Keratinocyte (primary cell): Measurements from ENCODE around the gene TAF4B. TPM values are rescaled to one million over a fixed set of nuclear protein-coding genes. Genes with fewer than 3 reads are reported as not detected.

Experiments used
- DNase-seq: peaks from one replicate; pipeline ENCODE4 v3.0.0-alpha.2; 2011; ENCODE audit warnings: low read depth, missing footprints, low spot score
- FAIRE-seq: peaks from 2 replicates; lab custom pipeline; 2011; peaks lifted over from hg19 to GRCh38; lab: Jason Lieb, UNC
- H2AFZ ChIP-seq: 2 replicates; pipeline ENCODE4 v1.6.0; 2012; ENCODE audit warnings: low read length, control low read depth, inconsistent platforms; ENCODE audit not compliant: control insufficient read depth
- H3K27ac ChIP-seq: 2 replicates; pipeline ENCODE4 v1.5.1; 2011; ENCODE audit warnings: low read length; ENCODE audit not compliant: control insufficient read depth, insufficient read depth
- H3K27me3 ChIP-seq: 3 replicates; pipeline ENCODE4 v1.6.0; 2011; ENCODE audit warnings: low read length; ENCODE audit not compliant: control insufficient read depth, insufficient read depth; ENCODE audit errors: extremely low read depth
- H3K36me3 ChIP-seq, 2 experiments: 2 replicates in 1 of 2; 3 replicates in 1 of 2; pipeline ENCODE4 v1.5.1; 2011; ENCODE audit warnings: low read length in 2 of 2, mild to moderate bottlenecking in 1 of 2; ENCODE audit not compliant: control insufficient read depth in 2 of 2, insufficient read depth in 2 of 2; ENCODE audit errors: extremely low read depth in 1 of 2
- H3K4me1 ChIP-seq: 3 replicates; pipeline ENCODE4 v1.5.1; 2011; ENCODE audit warnings: low read length; ENCODE audit not compliant: control insufficient read depth, insufficient read depth; ENCODE audit errors: extremely low read depth
- H3K4me2 ChIP-seq: 3 replicates; pipeline ENCODE4 v1.6.0; 2011; ENCODE audit warnings: low read depth, low read length; ENCODE audit not compliant: control insufficient read depth, insufficient read depth; ENCODE audit errors: extremely low read depth
- H3K4me3 ChIP-seq, 3 experiments: fragments of 200-600 bp in 1 of 3; sonication (generic) in 1 of 3; 2 replicates in 2 of 3; 3 replicates in 1 of 3; pipeline ENCODE4 v1.5.1; 2011 to 2016; ENCODE audit warnings: low read length in 3 of 3, mild to moderate bottlenecking in 3 of 3, control low read depth in 2 of 3, inconsistent platforms in 1 of 3, low read depth in 1 of 3, mixed read lengths in 1 of 3, mixed run types in 1 of 3, moderate library complexity in 1 of 3; ENCODE audit not compliant: control insufficient read depth in 2 of 3, insufficient read depth in 2 of 3; ENCODE audit errors: extremely low read depth in 1 of 3
- H3K79me2 ChIP-seq: 2 replicates; pipeline ENCODE4 v1.6.0; 2012; ENCODE audit warnings: low read length; ENCODE audit not compliant: control insufficient read depth, insufficient read depth
- H3K9ac ChIP-seq: 3 replicates; pipeline ENCODE4 v1.6.0; 2011; ENCODE audit warnings: low read length; ENCODE audit not compliant: control insufficient read depth, insufficient read depth; ENCODE audit errors: extremely low read depth
- H3K9me1 ChIP-seq: 3 replicates; pipeline ENCODE4 v1.6.0; 2011; ENCODE audit warnings: low read length; ENCODE audit not compliant: control insufficient read depth, insufficient read depth; ENCODE audit errors: extremely low read depth
- H3K9me3 ChIP-seq: 2 replicates; pipeline ENCODE4 v1.5.1; 2012; ENCODE audit warnings: low read depth, low read length; ENCODE audit not compliant: control insufficient read depth
- H4K20me1 ChIP-seq: 3 replicates; pipeline ENCODE4 v1.6.0; 2011; ENCODE audit warnings: low read length; ENCODE audit not compliant: control insufficient read depth, insufficient read depth; ENCODE audit errors: extremely low read depth
- CTCF ChIP-seq, 3 experiments: IDR thresholded peaks in 1 of 3; conservative IDR thresholded peaks in 1 of 3; optimal IDR thresholded peaks in 1 of 3; 2 replicates in 2 of 3; 3 replicates in 1 of 3; pipeline versions ENCODE3 to v1.5.1; 2011; ENCODE audit warnings: low read length in 3 of 3, mild to moderate bottlenecking in 3 of 3, moderate library complexity in 2 of 3, control low read depth in 1 of 3, inconsistent platforms in 1 of 3; ENCODE audit not compliant: insufficient read depth in 2 of 3; ENCODE audit errors: extremely low read depth in 1 of 3
- EZH2 ChIP-seq: IDR thresholded peaks from one replicate; pipeline ENCODE4 v1.6.1; 2012; ENCODE audit warnings: inconsistent platforms, mild to moderate bottlenecking, low read length, moderate library complexity
- dilution Hi-C: fragments of 300-500 bp; cut with MboI; formaldehyde crosslinking; loops from one replicate; pipeline ENCODE4 v1.7.0; 2020; ENCODE audit warnings: low sequenced_read_pairs; ENCODE audit not compliant: extremely low pct_ligation_motif_present
- polyA plus RNA-seq, 5 experiments: library from polyadenylated mRNA; depleted of rRNA in 3 of 5; stranded (reverse) in 3 of 5; stranded (forward) in 1 of 5; unstranded in 1 of 5; fragments of >200 nt; gene quantifications; 1 replicate in 1 of 5; 2 replicates in 3 of 5; 3 replicates in 1 of 5; pipeline versions ENCODE4 v1.2.1 to v1.2.3, GENCODE V29; 2011 to 2012; ENCODE audit warnings: missing spikeins in 2 of 5, low read depth in 1 of 5, low replicate concordance in 1 of 5

TAF4B gene
- polyA plus RNA-seq, 1 donor (not counting 4 experiments of a cell fraction or from before 2014, with no cell fraction given), result 5.9 TPM

DNA sequence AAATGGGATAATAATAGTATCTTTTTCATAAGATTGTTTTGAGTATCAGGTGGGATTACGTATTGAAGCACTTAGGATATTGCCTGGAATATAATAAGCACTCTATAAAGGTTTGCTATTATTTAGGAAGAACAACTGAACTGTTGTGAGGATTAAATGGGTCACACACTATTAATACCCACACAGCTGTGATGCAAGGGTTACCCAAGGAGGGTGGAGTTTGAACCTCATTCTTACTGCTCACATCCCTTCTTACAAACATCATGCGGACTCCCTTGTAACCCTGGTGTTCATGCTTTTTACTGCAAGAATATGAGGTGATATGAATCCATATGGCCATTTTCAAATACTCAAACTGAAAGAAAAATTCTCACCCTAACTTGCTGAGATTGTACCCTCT is 208.6 kb downstream of the TAF4B start:
- no peak for TF ChIP-seq EZH2
- TF ChIP-seq CTCF (optimal IDR thresholded peaks at IDR 0.05 in 1 of 3, IDR thresholded peaks at IDR 0.05 in 1 of 3, conservative IDR thresholded peaks at IDR 0.05 in 1 of 3; ENCODE audit: extremely low read depth in 1 of 3, insufficient read depth in 2 of 3, low read length in 3 of 3), result no peak
- Histone ChIP-seq H3K4me2 (no peak overlapping the region), H4K20me1 (no peaks in the 10 kb centered on the region), H3K9me1 (no peaks in the 10 kb centered on the region), H3K79me2 (no peaks in the 10 kb centered on the region), H3K27me3 (no peaks in the 10 kb centered on the region), H3K4me1 (peaks cover 17% of the 10 kb centered on the region), H3K27ac (no peak overlapping the region), H3K4me3 (no peak overlapping the region), H3K9ac (no peak overlapping the region), H2AFZ (no peak overlapping the region), H3K9me3 (no peaks in the 10 kb centered on the region), H3K36me3 (no peaks in the 10 kb centered on the region)
- DNase-seq, result no peak
- no peak for FAIRE-seq
- dilution Hi-C loops, result no loop called here

DNA sequence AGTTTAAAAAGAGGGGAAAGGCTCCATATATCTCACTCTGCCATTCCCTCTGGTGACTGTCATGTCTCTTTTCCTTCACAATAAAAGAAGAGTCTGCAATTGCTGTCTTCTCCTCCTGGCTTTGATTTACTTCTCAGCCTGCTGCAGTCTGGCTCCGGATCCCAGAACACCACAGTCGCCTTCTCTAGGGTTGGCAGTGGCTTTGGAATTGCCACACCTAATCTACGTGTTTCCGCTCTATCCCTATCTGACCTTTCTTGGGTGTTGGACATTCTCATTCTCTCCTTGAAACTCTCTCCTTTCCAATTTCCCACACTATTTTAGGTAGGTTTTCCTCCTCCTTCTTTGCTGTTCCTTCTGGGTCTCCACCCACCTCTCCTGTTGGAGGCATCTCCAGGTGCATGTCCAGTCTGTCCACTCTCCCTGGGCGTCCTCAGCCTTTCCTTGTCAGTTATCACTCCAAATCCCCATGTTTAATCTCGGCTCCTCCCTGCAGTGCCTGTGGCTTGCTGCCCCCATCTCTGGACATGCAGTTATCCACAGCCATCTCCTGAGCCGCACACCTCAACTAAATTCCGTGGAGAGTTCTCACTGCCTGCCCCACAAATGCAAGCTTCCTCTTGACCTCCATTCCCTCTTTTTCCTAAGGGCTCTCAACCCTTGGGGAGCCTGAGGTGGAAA is 209.3 kb downstream of the TAF4B start:
- Histone ChIP-seq H3K9ac (no peak overlapping the region), H3K4me3 (no peak overlapping the region), H3K27me3 (no peaks in the 10 kb centered on the region), H3K9me1 (no peaks in the 10 kb centered on the region), H3K4me2 (peak overlapping the region; percentile 14), H2AFZ (no peak overlapping the region), H3K27ac (no peak overlapping the region), H3K4me1 (peaks cover 21% of the 10 kb centered on the region), H3K36me3 (no peaks in the 10 kb centered on the region), H4K20me1 (no peaks in the 10 kb centered on the region), H3K9me3 (no peaks in the 10 kb centered on the region), H3K79me2 (no peaks in the 10 kb centered on the region)
- TF ChIP-seq CTCF (optimal IDR thresholded peaks at IDR 0.05 in 1 of 3, IDR thresholded peaks at IDR 0.05 in 1 of 3, conservative IDR thresholded peaks at IDR 0.05 in 1 of 3; ENCODE audit: extremely low read depth in 1 of 3, insufficient read depth in 2 of 3, low read length in 3 of 3) (no peak), EZH2 (no peak)
- DNase-seq (no peak), FAIRE-seq (no peak)
- dilution Hi-C loops, result no loop called here
